Measurements from ENCODE around the gene SI.
"Not testable (repeated sequence)": the region's sequence is repeated elsewhere in the genome, so short reads cannot be mapped to it uniquely, and the experiment has no call there.

SI gene

DNA sequence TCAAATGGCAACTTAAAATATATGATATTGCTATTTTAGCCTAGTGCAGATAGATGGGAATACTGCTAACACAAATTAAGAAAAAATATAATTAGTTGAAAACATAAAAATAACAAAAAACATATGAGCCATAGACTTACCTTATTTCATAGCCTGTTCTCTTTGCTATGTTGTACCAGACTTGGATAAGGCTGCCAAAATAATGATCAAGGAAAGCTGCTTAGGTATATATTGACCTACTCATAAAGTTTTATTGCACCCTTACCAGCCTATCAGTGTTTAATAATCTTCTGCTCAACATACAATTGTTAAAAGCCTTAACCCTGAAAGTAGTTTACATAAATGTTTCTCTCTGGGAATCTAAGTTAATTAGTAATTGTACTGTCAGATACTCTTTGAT lies at the start of gene SI:
TSS of gene SI (minus strand) at position 204 of the 400 bp plus-strand sequence. CDS start 2,484 bp downstream, outside the sequence.
- no peak for DNase-seq

DNA sequence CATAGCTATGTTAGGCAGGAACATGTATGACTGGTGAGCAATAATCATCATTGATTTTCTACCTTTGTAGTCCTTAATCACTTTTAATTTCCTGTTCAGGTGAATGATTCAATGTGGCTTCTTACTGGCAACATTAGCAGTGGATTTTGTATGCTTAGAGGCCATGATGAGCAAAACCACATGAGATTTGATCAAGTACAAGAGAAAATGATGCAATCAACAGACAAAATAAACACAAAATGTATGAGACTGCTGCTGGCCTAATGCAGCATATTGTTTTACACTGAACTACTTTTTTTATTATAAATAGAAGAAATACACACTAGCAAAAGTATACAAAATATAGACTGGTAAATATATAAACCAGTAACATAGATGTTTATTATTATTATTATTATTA lies 47.5 kb upstream of the SI start:
- DNase-seq: no peak

DNA sequence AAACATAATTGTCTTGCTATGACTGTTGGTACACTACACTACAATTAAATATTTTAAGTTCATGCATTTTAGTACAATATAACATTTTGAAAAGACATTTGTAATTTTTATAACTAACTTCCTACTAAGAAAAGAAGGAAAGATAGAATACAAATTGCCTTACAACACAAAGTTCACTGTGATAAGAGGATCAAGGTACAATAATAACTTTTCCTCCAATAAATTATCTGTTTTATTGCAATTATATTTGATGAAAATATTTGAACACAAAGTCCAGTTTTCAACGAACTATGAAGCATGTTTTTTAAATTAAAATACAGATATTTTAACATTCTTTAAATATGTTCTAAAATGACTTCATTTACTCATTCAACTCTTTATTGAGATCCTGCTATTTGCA lies 33.1 kb upstream of the SI start:
- no peak for DNase-seq

DNA sequence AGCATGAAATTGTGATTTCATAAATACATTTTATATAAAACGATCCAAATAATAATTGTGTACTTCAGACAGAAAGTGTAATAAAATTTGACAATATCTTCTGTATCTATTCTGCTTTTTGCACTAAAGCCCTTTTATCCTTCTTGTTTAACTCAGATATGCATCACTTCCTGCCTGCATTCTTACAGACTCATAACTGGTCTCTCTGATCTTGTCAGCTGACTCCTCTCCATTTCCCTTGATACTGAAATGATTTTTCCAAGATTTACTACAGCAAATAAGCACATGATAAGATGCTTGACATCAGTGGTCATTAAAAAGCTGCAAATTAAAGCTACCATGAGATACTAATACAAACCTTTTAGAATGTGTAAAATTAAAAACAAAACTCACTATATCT lies 25.3 kb upstream of the SI start:
- no peak for DNase-seq

DNA sequence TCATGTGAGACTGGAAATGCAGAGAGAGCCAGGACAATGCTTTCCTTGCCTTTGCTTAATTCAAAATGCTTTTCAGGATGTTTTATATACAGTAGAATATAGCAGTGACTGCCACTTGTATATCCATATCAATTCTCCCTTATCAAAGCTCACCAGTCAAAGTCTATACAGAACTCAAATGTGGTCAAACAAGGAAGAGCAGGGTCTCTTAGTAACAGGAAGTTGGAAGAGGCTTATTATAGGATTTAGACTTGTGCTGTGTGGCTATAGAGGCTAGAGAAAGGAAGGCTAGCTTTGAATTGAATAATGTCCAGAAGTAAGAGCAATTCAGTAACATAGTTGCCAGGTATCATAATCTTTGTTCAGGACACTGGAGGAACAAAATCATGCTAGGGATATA lies 4.4 kb upstream of the SI start:
- no peak for DNase-seq

DNA sequence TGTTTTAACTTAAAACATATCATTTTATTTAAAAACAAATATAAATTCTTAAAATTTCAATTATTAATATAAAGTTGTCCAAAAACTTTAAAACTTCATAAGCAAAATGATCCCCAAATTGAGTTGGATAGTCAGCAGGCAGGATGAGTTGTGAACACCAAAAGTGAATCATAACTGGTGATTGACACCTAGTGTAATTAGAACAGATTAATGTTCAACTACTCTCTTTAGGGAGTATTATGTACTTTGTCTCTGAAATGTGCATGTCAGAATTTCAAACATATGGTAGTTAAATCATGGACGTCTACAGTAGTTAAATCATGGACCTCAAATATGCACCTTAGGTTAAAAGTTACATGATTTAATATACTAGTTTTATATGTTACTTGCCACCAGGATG lies 2.9 kb upstream of the SI start:
- DNase-seq: no peak

DNA sequence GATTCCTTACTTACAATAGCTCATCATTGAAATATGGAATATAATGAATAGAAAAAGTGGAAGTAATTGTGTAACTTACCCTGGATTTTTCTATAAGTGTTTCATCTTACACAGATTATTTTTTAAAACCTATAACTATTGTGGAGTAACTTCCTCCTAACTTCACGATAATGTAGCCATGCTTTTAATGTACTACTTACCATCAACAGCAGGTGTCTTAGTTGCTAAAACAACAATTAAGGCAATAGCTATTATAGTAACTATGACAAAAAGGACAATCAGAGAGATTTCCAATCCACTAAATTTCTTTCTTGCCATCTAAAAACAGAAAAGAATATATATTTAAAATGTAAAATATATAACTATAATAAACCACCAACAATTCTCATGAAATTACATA lies 2.6 kb downstream of the SI start:
- DNase-seq: no peak

DNA sequence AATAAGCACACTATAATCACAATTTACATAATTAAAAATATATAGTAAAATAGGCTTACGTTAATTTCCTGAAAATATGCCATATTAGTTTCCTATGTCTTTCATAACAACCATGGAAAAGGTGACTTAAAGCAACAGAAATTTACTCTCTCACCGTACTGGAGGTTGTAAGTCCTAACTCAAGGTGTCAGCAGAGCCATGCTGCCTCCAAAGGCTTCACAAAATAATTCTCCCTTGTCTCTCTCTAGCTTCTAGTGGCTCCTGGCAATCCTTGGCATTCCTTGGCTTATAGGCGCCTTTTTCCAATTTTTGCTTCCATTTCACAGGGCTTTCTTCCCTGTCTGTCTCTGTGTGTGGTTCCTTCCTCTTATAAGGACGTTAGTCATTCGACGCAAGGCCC lies 7.6 kb downstream of the SI start:
- DNase-seq: no peak

DNA sequence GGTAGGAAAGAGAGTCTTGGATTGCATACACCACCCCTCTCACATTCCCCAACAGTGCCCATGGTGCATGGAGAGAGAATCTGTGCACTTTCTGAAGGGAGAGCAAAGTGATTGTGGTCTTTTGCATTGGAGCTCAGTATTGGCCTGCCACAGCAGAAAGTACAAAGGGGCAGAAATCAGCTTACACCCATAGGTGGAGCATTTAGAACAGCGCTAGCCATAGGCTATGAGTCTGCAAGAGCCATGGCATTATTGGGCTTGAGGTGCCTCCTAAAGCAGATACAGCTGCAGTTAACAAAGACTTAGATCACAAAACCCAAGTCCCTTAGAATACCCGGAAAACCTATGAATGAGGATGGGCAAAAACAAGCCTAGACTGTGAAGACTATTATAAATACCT lies 21.8 kb downstream of the SI start:
- DNase-seq: no peak

DNA sequence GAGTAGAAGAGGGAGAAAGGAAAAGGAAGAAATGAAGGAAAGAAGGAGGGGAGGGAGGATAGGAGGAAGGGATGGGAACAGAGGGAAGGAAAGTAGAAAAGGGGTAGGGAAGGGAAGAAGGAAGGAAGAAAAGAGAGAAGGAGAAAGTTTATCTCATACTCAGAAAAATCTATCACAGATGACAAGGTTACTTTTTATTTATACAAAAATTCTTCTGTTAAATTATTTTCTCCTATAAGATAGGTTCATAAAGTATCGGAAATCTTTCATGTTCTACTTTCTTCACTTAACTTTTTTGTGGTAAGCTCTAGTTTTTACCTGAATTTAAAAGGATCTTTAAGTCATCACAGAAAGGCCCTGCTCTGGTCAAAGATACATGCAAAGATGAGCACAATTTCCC lies 38.1 kb downstream of the SI start:
- no peak for DNase-seq

DNA sequence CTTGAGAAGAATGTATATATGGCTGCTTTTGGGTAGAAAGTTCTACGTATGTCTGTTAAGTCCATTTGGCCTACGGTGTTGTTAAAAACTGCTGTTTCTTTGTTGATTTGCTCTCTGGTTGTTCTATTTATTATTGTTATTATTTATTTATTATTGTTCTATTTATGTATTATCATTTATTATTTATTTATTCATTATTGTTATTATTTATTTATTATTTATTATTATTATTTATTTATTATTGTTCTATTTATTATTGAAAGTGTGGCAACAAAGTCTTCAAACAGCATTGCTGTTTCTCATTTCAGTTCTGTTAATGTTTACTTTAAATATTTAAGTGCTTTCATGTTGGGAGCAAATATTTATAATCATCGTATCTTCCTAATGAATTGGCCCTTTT lies 66.7 kb downstream of the SI start:
- DNase-seq: no peak

DNA sequence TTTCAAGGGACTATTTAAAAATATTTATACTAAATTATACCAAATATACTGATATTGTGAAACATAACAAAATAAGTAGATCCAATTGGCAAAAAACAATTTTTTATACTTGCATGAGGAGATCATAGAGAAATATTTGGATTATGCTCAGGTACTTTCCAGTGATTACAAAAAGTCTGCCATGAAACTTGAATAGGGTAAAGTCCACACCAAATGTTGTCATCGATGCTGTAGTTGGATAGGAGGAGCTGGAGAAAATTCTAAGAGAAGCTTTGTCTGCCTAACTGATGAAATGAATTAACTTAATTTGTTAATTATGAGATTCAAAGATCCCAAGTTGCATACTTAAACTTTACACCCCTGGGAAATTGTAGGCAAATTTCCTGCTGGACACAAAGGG lies 93.3 kb downstream of the SI start:
- no peak for DNase-seq

DNA sequence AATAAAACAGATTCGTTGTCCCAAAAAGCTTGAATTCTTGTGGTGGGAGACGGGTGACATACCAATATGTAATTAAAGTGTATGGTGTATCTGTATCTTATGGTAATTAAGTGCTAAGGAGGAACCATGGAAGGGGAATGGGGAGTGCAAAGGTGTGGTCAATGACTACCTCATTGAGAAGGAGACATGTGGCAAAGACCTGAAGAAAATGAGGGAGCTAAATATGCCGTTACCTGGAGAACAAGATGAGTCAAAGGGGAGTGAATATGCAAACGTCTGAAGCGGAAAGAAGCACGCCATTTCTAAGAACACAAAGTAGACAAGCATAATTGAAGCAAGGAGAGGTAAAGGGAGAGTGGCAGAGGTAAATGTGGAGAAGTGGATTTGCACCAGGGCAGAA lies 115.7 kb downstream of the SI start:
- no peak for DNase-seq

DNA sequence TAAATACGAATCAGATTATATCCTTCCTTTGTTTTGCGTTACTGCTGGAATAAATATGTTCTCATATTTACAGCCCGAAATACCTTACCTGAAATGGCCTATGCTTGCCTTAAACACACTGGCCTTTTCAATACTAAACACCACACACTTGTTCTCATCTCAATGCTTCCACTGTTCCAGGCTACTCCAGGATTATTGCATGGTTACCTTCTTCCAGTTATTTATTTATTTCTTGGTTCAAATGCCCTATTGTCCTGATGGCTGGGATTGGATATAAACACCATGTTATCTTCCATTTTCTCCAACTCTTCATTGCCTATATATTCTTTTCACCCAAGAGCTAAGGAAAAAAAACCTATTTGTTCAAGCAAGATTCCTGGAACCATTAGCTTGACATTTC lies 125.3 kb downstream of the SI start:
- no peak for DNase-seq

DNA sequence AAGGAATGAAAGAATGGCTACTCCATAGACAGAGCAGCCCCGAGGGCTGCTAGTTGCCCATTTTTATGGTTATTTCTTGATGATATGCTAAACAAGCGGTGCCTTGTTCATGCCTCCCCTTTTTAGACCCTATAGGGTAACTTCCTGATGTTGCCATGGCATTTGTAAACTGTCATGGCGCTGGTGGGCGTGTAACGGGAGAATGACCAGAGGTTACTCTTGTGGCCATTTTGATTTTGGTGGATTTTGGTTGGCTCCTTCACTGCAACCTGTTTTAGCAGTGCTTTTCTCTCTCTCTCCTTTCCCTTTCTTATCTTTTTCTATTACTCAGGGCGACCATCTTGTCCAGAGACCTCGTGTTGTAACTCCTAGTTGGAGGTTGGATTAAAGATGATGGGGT lies 126.9 kb downstream of the SI start:
- DNase-seq: not testable (repeated sequence)

DNA sequence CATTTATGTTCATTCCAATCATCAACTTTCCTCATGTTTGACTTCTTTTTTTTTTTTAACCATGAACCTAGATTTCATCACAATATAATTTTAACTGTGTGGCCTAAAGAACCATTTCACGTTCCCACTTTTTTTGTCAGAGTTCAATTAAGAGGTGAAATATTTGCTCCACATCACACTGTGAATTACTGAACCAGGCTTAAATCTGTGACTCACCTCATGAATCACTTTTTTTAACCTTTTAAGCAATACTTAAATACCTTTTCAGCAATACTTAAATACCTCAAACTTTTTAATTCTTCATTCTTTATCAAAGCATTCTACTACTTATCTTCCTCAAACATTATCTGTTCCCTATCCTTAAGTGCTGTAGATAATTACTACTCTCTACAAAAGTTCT lies 137.6 kb downstream of the SI start:
- no peak for DNase-seq

DNA sequence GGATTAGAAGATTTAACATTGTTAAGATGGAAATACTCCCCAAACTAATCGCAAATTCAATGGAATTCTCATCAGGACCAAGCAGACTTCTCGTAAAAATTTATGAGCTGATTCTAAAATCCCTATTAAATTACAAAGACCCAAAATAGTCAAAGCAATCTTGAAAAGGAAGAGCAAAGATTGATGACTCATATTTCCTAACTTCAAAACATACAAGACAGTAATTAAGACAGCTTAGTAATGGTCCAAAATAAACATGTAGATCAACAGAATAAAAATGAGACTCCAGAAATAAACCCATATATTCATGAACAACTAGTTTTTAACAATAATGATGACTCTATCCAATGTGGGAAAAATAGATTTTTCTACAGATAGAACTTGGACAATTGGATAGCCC lies 148.7 kb downstream of the SI start:
- DNase-seq: no peak

Measured in activated T-cell treated with anti-CD3 and anti-CD28 coated beads, Interleukin-2, amount 50 U/mL, for 1 hour (primary cell).